ENCODE data around the gene PLCB1.
"Not testable (repeated sequence)": the region's sequence is repeated elsewhere in the genome, so short reads cannot be mapped to it uniquely, and the experiment has no call there.

The PLCB1 gene

DNA sequence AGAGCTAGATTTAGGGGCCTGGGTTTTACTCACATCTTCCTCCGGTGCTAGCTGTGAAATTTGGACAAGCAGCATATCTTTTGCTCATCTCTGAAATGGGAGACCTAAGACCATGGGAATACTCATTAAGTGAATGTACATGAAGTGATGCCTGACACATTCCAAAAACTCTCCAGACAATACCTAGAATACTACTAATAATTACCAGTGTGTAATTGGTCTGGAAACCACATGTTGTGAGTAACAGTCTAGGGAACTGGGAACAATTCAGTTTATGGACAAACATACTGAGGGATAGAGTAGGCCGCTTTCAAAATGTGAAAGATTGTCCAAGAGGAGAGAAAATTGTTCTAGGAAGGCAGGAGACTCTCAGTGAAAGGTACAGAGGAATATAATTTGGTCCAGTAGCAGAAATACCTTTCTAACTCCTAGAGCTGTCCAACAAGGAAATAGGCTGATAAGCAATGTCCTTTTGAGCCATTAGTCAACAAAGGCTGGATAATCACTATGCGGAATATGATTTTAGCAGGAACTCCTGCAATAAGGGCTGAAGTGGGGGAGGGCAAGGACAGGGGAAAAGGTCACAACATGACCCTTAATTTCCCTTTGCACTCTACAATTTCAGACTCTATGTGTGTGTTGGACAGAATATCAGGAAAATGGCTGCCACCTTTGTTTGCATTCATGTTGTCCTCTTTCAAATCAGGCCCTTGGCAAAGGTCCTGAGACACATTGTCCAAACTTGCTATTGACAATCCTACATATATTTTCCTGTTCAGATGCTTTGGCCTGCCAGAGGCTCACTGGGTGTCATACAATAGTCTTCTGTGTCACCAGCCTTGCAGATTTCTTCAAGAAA lies 315.4 kb downstream of the PLCB1 start:
- DNase-seq (ENCODE audit: low spot score) = no peak

GRCh38 chr20:8449123-8449522 lies 317.1 kb downstream of the PLCB1 start:
- no peak for DNase-seq (ENCODE audit: low spot score)

DNA sequence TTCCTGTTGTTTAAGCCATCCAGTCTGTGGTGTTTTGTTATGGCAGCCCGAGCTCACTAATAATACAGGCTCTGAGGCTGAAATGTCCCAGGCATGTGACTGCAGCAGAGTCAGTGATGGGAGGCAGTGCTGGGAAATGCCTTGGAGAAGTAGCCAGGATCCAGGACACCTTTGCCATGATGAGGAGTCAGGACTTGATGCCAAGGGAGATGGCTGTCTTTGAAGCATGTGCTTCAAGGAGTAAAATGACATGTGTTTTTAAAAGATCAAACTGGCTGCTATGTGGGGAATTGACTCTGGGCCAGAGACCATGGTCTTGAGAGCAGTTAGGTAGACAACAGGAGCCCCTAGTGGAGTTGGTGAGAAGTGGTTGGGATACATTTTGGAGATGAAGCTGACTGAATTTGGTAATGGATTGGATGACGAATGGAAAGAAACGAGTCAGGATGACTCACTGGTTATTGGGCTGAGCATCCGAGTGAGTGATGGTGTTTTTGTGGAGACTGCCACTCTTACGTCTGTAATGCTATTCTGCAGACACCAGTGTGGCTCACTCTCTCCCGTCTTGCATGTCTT lies 322.2 kb downstream of the PLCB1 start:
- DNase-seq (ENCODE audit: low spot score) = no peak

GRCh38 chr20:8456765-8457164 lies 324.7 kb downstream of the PLCB1 start:
- no peak for DNase-seq (ENCODE audit: low spot score)

GRCh38 chr20:8457978-8458377 lies 325.9 kb downstream of the PLCB1 start:
- DNase-seq (ENCODE audit: low spot score) = no peak

GRCh38 chr20:8461186-8461585 lies 329.1 kb downstream of the PLCB1 start:
- DNase-seq (ENCODE audit: low spot score) = no peak

GRCh38 chr20:8464368-8464767 lies 332.3 kb downstream of the PLCB1 start:
- DNase-seq (ENCODE audit: low spot score) = no peak

DNA sequence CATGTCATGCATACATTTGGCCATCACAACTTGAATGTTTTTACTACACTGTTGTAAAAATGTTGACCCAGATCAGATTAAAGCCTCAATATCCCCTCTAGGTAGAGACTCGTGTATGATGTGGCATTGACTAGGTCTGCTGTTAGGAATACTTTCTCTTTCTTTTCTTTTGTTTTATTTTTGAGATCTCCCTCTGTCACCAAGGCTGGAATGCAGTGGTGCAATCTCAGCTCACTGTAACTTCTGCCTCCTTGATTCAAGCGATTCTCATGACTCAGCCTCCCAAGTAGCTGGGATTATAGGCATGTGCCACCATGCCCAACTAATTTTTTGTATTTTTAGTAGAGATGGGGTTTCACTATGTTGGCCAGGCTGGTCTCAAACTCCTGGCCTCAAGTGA lies 334.7 kb downstream of the PLCB1 start:
- DNase-seq (ENCODE audit: low spot score) = not testable (repeated sequence)

- DNase-seq (ENCODE audit: low spot score) = no peak
Measured at GRCh38 chr20:8470156-8470555, 338.1 kb downstream of the PLCB1 start.

- DNase-seq (ENCODE audit: low spot score) = no peak
Measured at GRCh38 chr20:8471465-8471864, 339.4 kb downstream of the PLCB1 start.

DNA sequence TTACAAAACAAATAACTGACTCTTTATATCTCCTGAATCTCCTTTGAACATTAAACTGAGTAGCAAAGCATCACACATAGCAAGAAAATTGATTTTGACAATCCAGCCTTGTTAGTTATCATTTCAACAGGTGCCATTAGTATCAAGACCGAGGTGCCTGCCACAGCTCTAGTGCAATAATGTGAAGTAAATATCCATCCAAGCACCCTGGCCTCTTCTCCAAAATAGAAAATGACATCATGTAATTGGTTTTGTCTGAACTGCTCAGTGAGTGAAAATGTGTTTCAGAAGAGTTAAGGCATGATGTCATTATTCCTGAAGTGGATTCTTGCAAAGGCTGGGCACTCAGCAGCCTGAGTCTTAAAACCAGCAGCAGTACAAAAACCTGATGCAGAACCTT lies 341.4 kb downstream of the PLCB1 start:
- no peak for DNase-seq (ENCODE audit: low spot score)

- no peak for DNase-seq (ENCODE audit: low spot score)
Measured at GRCh38 chr20:8474027-8474668, 342.1 kb downstream of the PLCB1 start.

DNA sequence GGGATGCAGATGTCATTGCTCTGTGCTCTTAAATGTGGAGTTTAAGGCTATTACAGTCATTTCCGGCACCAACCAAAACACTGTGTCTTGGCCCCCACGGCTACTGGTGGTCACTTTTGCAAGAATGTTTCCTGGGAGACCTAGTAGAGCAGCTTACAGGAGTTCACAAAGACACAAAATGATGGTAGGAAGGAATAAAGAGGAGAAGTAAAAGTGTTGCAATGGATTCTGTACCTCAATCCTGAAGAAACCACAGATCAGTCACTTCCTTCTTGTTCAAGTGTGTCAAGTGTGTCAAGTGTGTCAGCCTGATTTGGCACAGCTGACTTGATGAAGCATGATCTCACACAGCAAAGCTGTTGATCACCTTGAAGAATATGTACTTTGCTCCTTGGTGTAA lies 344.0 kb downstream of the PLCB1 start:
- no peak for DNase-seq (ENCODE audit: low spot score)

DNA sequence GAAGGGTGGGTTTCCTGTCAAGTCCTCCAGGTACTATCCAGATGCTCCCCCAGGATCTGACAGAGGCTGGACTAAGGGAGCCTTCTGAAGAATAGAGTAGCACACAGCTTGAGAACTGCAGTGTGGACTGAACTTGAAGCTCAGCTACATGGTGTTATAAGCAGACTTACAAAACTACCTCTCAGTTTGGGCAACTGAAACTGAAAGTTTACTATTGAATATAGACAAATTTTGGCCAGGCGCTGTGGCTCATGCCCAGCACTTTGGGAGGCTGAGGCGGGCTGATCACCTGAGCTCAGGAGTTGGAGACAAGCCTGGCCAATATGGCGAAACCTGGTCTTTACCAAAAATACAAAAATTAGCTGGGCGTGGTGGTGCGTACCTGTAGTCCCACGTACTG lies 348.5 kb downstream of the PLCB1 start:
- DNase-seq (ENCODE audit: low spot score) = no peak

- no peak for DNase-seq (ENCODE audit: low spot score)
Measured at GRCh38 chr20:8487696-8488095, 355.6 kb downstream of the PLCB1 start.

DNA sequence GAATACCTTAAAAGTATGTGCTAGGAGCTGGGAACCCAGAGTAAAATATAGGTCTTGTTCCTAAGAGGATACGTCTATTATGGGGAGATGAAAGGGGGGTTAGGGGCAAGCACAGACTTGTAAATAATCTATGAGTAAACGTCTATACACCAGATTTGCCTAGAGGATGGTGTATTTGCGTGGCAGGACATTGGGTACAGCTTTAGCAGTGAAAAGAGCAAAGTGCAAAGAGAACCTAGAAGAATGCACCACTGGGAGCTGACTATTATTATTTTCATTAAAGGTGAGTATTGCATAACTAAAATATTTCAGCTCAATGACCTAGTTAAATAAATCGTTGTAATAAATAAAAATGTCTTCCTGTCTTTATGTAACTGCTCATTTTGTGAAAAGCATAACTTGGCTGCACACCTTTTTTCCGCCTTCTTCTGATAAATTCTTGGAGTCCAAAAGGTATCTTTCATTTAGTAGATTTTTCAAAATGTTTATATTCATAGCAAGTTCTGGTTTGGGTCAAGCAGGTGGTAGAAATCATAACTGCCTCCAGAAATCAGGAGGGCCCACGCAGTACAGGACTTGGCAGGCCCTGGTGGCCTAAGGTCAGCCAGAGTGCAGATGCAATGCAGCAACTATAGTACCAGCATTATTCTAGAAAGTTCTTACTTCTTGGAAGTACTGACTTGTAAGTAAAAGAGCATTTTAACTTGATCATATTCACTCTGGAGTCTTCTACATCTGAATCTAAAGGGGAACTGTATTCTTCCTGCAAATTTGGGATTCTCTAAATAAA lies 357.2 kb downstream of the PLCB1 start:
- DNase-seq (ENCODE audit: low spot score) = no peak

DNA sequence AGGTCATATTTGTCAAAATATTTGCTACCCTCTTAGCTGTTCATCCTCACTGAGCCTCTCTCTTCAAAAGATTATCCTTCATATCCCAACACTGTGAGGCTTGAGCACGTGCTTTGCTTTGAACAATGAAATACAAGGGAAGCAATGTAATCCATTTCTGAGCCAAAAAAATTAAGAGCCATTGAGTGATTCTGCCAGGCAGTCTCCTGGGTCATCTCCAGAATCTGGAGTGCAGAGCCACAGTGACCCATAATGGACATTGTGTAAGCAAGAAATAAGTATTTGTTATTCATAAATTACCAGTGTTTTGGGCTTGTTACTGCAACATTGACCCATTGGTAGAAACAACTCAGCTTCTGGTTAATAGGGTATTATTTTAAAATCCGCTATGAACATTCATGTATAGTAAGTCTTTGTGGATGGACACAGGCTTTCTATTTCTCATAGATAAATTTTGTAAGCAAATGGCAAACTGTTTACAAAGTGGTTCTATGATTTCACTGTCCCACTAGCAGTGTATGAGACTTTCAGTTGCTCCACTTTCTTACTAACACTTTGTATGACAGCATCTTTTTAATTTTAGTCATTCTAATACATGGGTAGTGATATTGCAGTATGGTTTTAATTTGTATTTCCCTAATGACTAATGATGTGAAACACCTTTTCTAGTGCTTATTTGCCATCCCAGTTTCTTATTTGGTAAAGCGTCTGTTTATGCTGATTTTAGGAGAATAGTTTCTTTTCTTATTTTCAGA lies 358.2 kb downstream of the PLCB1 start:
- DNase-seq (ENCODE audit: low spot score) = no peak

DNA sequence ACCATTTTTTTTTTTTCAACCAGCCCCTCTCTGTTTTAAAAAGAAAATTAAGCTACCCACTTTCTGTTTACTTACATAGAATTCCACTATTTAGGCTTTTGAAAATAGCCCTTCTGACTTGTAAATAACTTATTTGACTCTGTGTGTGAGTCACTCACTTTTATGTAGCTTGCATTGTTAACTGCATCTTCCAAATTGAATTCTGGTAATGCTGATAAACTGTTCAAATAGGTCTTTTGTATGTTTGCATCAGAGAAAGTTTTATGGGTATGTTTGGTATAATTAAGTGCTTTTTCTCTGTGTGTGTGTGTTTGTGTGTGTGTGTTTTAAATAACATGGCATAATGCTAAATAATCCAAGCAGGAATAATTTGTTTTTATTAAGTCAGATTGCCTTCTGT lies 360.1 kb downstream of the PLCB1 start:
- DNase-seq (ENCODE audit: low spot score) = no peak

DNA sequence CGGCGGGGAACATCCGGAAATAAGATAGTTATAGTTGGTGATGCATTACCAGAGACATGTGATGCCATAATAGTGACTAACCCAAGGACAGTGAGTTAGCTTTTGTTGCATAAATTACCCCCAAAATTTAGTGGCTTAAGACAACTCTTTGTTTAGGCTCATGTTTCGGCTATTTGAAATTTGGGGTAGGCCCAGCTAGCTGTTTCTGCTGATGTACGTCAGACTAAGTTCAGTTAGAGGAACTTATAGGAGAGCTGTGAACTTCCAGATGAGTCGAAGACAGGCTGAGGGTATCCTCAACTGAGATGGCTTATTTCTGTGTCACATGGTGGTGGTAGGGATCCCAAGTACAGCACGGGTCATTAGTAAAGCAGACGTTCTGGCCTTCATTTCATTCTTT lies 366.5 kb downstream of the PLCB1 start:
- DNase-seq (ENCODE audit: low spot score) = no peak

GRCh38 chr20:8504030-8504429 lies 372.0 kb downstream of the PLCB1 start:
- DNase-seq (ENCODE audit: low spot score) = no peak

GRCh38 chr20:8505476-8506200 lies 373.6 kb downstream of the PLCB1 start:
- DNase-seq (ENCODE audit: low spot score) = no peak

Measured in D341Med (cell line).